PFSK-1 (cell line): ENCODE results near the gene ZSCAN5A.

ENCODE experiments used
- FOXP2 ChIP-seq: optimal IDR thresholded peaks from 2 replicates; pipeline ENCODE3; 2011; ENCODE audit warnings: borderline replicate concordance, control low read depth, inconsistent platforms; ENCODE audit not compliant: insufficient read depth; ENCODE audit errors: extremely low read length, extremely low read depth
- POLR2AphosphoS5 ChIP-seq: IDR thresholded peaks from 2 replicates; pipeline ENCODE4 v1.6.1; 2012; ENCODE audit warnings: low read depth, mild to moderate bottlenecking, control low read depth, low read length, moderate library complexity
- REST ChIP-seq, 2 experiments: IDR thresholded peaks; 2 replicates each; pipeline versions ENCODE4 v1.6.1 to v1.8.0; 2011 to 2012; ENCODE audit warnings: low read depth in 2 of 2, low read length in 2 of 2, control low read depth in 1 of 2, inconsistent platforms in 1 of 2, mild to moderate bottlenecking in 1 of 2, moderate library complexity in 1 of 2; ENCODE audit not compliant: insufficient read depth in 1 of 2
- SIN3A ChIP-seq: IDR thresholded peaks from 2 replicates; pipeline ENCODE4 v1.6.1; 2012; ENCODE audit warnings: mild to moderate bottlenecking, low read length, moderate library complexity, borderline replicate concordance; ENCODE audit not compliant: insufficient read depth
- TAF1 ChIP-seq: IDR thresholded peaks from 2 replicates; pipeline ENCODE4 v1.6.1; 2012; ENCODE audit warnings: low read length, control low read depth, borderline replicate concordance; ENCODE audit not compliant: insufficient read depth

The ZSCAN5A gene

GRCh38 chr19:56221851-56222250, 92.8 kb downstream of the ZSCAN5A start:
- no peak for TF ChIP-seq REST (IDR thresholded peaks at IDR 0.05; ENCODE audit: insufficient read depth in 1 of 2, low read depth in 2 of 2, low read length in 2 of 2)
- no peak for TF ChIP-seq POLR2AphosphoS5
- TF ChIP-seq SIN3A = no peak

- TF ChIP-seq SIN3A = no peak
- no peak for TF ChIP-seq TAF1
- TF ChIP-seq REST (IDR thresholded peaks at IDR 0.05; ENCODE audit: insufficient read depth in 1 of 2, low read depth in 2 of 2, low read length in 2 of 2) = no peak
- no peak for TF ChIP-seq POLR2AphosphoS5
- no peak for TF ChIP-seq FOXP2
These were observed 95.7 kb downstream of the ZSCAN5A start for GRCh38 chr19:56218961-56219360.

GRCh38 chr19:56217039-56217949, 97.3 kb downstream of the ZSCAN5A start:
- TF ChIP-seq REST (IDR thresholded peaks at IDR 0.05; ENCODE audit: insufficient read depth in 1 of 2, low read depth in 2 of 2, low read length in 2 of 2) (no peak), TAF1 (no peak), POLR2AphosphoS5 (no peak), FOXP2 (no peak), SIN3A (no peak)

GRCh38 chr19:56211718-56212117, 102.9 kb downstream of the ZSCAN5A start:
- TF ChIP-seq POLR2AphosphoS5 (no peak), REST (IDR thresholded peaks at IDR 0.05; ENCODE audit: insufficient read depth in 1 of 2, low read depth in 2 of 2, low read length in 2 of 2) (no peak), SIN3A (no peak), FOXP2 (no peak), TAF1 (no peak)
